Ramos (cell line): Measurements from ENCODE around the gene ABCG1.

Source experiments
- in situ Hi-C: fragments of 300-500 bp; cut with MboI; formaldehyde crosslinking; loops from one replicate; pipeline ENCODE4 v1.14.3; 2022; ENCODE audit warnings: low sequenced_read_pairs; ENCODE audit not compliant: unreplicated experiment

ABCG1 gene

DNA sequence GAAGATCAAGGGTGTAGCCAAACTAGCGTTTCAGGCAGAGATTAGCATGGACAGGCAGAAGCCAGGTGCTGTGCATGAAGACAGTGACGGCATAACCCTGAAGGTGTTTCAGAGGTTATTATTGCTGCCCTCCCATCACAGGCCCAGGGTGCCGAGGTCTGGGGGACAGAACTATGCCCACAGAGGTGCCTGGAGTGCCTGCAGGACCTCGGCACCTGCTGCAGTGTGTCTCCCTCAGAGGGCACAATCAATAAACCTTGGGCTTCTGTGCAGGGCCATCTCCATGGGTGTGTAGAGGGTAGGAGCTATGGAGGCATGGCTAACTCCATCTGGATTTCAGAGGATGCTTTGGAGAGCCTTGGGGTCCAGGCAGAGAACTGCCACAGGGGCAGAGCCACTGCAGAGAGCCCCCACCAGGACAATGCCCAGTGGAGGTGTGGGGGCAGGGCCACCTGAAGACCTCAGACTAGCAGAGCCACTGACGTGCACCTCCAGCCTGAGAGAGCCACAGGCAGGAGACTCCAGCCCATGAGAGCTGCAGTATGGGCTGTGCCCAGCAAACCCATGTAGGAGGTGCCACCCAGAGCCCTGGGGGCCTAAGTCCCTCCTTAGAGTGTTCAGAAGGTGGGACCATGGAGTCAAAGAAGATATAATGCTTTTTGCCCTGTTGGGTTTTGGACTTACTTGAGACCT, 5.7 kb upstream of the ABCG1 start:
- in situ Hi-C loops, result no loop called here

DNA sequence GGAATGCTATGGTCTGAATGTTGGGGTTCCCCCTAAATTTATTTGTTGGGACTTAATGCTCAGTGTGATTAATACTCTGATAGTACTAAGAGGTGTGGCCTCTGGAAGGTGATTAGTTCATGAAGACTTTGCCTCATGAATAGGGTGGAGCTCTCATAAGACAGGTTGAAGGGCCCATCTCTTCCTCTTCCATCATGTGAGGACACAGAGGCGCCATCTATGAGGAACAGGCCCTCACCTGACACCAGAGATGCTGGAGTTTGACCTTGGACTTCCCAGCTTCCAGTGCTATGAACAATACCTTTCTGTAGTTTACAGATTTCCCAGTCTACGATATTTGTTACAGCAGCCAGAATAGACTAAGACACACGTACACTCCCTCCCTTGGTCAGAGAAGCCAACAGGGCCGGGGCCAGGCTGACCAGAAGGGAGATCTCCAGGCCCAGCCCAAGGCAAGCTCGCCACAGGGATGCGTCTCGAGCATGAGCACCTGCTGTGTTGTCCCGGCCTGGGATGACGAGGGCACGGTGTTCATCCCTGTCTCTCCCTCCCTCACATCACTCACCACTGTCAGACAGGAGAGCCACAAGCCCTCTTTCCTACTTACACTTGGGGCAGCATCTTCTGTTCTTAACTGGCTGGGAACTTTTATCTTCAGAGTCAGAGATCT, 4.7 kb upstream of the ABCG1 start:
- in situ Hi-C loops, result no loop called here

DNA sequence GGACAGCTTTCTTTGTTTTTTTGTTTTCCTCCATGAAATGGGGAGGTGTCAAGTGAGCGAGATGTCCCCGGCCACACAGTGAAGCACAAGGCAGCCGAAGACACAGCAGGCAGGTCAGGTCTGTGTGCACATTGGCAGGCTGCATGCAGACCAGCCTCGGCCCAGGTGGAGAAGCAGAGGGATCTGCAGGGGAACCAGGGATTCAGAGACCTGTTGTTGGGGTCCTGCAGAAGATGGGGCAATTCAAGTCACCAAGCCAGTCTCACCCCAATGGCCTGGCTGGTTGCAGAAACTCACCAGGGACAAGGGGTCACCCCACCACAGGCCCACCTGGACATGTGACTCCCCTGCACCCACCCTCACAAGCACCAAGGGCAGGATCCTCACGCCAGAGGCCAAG, 4.0 kb upstream of the ABCG1 start:
- in situ Hi-C loops, result no loop called here

DNA sequence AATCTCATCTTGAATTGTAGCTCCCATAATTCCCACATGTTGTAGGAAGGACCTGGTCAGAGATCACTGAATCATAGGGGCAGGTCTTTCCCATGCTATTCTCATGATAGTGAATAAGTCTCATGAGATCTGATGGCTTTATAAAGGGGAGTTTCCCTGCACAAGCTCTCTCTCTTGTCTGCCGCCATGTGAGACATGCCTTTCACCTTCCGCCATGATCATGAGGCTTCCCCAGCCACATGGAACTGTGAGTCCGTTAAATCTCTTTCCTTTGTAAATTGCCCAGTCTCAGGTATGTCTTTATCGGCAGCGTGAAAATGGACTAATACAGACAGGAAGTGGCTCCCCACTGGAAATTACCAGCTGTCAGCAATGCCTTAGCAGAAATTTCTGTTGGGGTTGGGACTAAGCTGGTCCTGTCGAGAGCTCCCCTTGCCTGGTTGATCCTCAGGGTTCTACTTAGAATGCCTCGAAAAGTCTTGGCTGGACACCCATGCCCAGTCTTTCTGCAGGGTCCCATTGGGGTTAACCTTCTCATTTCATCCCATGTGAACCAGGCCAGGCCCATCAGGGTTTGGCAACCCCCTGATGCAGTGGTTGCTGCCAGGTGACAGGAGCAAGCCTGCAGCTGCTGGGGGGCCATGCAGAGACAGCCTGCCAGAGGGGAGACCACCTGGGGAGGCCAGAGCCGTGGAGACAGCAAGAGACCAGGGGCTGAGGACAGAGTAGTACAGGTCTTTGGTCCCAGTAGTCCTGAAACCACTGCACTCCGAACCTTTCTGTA, 2.8 kb upstream of the ABCG1 start:
- in situ Hi-C loops, result no loop called here

DNA sequence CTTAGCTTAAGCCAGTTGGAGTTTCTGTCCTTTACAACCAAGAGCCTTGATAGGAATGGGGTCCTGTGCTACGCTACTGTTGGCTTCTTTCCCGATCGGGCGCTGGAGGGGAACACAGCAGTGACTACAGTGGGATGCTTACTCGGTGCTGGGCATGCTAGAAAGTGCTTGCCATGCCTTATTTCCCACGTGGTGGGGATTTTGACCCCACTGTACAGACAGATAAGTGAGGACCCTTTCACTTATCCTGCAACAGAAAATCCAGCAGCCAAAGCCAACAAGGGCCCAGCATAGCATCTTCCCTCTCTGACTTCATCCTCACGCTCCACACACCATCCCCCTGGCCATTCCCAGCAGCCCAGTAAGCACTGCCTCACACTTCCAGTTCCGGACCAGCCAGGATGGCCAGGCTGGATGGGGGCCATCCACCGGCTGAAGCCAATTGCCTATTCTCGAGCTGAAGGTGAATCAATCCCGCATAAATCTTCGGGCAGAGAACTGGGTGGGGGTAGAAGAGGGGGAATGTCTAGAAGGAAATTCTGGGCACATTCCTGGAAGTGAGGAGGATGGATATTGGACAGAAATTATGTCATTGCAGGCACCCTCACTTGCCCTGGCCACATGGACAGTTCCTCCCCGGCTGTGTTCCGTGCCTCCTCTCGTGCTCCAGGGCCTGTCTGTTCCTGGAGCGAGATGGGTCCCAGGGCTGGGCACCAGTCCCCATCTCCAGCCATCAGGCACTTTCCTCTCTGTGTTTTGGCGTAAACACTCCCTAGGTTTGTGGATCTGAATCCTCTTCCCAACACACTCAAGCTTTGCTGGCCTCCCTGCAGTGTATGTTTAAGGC, 2.0 kb upstream of the ABCG1 start:
- in situ Hi-C loops, result no loop called here

DNA sequence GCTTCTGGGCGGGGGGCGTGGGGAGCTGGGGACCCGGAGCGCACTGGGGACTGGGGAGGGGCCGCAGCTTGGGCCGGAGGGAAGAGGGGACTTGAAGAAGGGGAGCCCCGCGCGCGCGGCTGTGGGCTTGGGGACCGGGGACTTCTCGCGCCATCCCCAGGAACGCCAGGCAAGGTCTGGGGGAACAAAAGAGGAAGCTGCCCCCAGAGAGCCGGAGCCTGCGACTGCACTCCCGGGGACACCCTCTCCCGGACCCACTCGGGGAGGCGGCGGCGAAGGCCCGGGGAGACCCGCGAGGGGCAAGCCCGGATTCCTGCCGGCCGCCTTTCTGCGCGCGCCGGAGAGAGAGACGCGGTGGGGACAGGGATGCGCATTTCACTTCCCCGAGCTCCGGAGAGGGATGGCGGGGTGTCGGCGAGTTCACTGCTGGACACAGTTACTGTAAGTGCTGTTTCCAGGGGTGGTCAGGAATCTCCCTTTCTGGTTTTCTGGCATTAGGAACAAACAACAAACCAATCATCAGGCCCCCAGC, 732 bp downstream of the ABCG1 start:
- in situ Hi-C loops, result no loop called here

DNA sequence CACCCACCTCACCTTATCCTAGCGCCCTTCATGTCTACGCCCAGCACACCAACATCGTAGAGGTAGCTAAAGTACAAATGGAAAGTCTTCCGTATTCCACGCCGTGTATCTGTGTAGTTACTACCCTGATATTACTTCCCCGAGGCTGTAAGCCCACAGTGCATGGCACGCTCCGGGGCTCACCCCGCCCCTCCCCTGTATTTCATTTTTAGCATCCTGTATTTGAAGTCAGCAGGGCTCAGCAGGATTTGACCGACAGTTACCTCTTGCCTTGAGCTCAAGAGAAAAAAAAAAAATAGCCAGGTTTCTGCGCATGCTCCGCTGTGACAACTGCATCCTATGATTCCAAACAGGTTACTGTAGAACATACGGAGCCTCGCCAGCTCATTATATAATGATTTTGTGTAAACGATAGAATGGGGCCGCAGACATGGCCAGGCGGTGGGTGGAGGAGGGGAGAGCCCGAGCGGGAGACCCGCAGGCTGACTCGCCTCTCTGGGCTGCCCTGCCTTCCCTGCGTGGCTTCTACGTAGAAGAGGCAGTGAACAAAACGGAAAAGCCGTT, 1.3 kb downstream of the ABCG1 start:
- in situ Hi-C loops, result no loop called here

DNA sequence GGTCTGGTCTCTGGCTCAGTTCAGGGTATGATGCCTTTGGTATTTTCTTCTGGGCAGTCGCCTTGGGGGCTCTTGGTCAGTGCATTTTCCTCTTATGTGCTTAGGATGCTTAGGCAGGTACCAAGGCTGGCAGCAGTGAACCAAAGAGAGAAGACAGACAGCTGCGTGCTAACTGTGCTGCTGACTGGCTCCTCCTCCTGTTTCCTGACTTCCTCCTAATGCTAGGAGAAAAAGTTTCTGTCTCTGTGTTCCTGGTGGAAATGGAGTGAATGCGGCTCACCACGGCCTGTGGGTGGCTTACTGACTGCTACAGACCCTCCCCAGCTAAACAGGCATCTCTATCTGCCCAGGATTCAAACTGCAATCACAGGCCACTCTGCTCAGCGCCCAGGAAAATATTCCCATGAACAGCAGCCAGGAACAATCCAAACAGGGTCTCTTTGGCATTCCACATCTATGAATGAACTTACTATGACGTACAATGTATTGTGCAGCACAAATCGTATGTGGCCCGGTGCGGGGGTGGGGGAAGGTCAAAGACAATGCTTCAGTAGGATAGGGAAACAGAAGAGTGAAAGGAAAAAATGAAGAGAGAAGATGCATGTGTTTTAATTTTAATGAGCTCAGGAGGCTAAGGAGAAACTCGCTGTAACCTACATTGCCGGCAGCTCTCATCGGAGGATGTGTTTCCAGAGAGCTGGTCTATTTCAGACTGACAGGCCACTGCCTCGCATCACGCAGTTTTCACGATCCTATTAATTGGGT, 2.8 kb downstream of the ABCG1 start:
- in situ Hi-C loops, result no loop called here

DNA sequence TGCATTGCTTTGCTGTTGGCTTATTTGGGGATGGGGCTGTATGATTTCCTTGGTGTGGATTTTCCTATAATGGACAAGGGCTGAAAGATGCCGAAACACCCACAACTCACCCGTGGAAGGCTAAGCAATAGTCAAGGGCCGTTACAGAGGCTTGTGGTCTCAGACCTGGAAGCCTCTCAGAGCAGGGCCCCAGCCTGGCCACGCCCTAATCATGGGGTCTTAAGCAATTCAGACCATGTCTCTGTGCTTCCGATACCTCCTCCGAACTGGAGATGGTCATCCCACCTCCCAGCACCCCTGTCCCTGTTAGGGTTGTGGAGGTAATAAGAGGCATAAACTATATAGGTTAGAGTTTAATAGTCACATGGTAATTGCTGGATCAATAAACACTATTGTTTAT, 3.4 kb downstream of the ABCG1 start:
- in situ Hi-C loops, result no loop called here

DNA sequence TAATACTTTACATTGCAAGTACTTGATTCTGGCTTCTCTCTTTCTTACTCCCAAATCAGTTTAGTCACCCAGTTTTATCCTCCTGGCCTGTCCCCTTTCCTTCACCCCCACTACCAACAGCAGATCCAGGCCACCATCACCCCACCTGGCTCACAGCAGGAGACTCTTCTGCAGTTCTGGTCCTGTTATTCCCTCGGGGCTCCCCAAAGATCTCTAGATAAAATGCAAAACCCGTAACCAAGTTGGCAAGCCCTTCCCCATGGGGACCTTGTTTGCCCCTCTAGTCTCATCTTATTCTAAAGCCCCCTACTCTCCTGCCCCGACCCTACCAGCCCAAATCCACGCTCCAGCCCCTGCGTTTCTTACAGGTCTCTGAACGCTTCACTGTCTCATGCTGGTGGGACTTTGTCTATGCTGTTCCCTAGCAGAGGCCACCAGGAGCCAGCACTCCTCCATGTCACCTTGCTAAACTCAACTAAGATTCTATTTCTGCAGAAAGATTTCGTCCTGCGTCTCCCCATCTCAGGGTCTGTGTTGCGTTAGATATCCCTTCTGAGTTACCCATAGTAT, 4.0 kb downstream of the ABCG1 start:
- in situ Hi-C loops, result no loop called here

DNA sequence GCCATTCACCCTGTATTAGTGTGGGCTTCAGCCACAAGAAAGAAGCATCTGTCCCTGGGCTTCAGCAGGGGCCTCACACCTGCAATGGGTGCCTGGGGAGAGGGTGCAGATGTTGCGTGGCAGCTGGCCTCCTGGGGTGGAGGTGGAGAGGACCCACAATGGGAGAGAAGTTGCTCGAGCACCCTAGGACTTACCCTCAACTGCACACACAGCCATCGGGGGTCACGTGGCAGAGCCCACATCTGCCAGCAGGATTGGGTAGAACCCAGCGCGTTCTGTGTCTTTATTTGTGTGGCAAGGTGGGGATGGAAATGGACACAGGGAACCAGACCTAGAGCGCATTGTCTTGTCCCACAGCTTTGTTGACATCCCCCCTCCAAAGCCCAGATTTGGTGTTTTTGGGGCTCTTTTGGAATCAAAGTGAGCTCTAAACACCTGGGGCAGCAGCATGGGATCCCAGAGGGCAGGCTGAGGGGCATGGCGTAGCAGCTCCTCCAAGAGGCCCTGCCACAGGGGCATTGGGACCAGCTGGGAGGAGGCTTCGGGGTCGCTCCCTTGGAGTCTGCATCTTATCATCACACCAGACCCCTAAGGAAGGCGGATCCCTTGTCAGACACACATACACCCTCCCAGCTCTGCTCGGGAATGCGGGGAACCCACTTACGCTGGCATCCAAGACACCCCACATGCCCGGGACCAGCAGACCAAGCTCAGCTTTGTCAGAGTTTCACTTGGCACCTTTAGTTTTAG, 5.1 kb downstream of the ABCG1 start:
- in situ Hi-C loops, result no loop called here

DNA sequence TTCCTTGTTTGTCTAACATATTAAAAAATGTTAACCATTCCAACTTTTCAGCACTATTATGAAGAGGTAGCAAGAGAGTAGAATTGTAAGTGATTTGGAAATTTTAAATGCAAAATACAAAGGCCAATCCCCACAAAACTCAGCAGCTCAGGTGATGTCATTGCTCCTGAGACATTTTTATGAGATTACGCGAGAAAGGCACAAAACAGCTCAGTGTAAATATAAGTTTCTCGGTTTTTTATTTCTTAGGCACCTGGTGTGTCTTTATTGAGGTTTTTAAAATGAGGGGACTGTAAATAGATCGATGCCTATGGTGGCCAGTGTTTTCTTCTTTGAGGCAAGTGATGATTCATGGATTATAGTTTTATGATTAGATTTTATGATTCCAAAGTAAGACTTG, 6.1 kb downstream of the ABCG1 start:
- in situ Hi-C loops, result no loop called here

DNA sequence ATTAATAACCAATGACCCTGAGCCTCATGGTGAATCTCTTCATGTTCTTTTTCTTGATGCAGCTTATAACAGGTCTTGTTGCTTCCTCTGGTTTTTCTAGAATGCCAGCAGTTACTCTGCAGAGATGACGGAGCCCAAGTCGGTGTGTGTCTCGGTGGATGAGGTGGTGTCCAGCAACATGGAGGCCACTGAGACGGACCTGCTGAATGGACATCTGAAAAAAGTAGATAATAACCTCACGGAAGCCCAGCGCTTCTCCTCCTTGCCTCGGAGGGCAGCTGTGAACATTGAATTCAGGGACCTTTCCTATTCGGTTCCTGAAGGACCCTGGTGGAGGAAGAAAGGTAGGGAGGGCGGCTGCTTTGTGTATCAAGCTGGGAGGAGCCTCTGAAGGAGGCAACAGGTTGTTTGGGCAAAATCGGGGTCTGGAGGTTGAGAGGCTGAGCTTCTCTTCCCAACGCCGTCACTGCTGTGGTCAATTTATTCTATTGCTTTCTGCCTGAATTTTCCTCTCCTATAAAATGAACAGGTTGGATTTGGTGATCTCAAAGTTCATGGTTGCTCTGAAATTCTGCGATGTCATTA, 6.7 kb downstream of the ABCG1 start:
- in situ Hi-C loops, result no loop called here

DNA sequence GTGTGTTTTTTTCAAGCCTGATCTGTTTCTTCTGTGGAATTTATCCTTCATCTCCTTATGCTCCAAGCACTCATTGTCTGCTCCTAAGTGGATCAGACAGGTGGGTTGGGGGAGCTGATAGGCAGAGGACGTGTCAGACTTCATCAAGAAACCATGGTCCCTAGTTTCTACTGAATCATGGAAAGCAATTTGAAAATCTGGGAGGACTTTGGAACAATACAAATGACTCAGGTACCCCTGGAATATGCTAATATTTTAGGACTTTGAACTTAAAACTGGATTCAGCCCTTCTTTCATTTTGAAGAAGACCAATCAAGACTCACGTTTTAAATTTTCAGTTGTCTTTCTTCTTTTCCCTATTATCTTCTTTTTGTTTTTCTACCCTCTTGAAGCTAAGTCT, 7.7 kb downstream of the ABCG1 start:
- in situ Hi-C loops, result no loop called here

DNA sequence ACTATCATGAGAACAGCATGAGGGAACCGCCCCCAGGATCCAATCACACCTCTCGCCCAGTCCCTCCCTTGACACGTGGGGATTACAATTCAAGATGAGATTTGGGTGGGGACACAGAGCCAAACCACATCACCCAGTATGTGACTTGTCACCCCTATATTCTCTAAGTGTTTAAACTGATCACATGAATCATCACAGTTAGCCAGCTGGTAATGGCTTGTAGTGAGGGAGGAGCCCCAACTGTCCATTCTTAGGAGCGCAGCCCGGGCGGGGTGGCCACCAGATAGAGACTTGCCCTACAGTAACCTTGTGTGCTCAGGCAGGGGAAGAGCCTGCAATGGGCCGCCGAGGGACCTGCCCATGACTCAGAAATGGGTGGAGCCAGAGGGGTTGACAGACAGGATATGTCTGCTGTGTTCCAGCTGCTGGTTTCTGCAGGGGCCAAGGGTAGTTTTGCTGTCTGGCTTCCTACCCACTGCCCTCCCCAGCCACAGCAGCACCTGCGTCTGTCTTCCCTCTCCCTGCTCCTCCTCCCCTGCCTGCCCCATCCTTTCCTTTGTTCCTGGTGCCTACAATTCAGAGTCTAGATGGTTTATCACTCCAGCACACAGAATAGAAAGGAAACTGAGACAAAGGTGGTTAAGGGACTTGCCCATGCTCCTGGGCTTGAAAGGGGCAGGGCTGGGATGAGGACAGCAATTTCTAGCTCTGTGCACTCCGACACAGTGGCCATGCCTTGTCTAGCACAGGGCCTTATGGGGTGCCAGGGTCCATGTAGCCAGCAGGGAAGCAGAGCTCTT, 9.2 kb downstream of the ABCG1 start:
- in situ Hi-C loops, result no loop called here

DNA sequence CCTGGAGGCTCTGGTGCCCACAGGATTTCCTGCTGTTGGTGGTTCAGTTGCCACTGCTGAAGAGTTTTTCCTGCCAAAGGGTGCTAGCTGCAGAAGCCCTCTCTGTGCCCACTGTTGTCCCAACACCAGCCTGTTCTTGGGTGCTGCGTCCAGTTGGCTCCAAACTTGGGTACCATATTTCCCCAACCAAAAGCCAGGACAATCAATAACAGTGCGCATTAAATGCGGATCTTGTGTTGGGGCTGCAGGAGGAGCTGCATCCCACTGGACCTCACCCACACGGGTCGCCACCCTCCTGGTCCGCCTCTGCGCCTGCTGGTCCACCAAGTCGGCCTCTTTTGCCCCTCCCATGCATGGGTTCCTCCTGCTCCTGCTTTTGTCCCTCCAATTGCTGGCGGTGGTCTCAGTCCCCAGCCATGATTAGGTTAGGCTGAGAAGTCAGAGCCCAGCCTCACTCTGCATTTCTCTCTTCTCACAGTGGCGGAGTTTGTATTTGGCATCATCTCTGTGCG, 9.8 kb downstream of the ABCG1 start:
- in situ Hi-C loops, result no loop called here

DNA sequence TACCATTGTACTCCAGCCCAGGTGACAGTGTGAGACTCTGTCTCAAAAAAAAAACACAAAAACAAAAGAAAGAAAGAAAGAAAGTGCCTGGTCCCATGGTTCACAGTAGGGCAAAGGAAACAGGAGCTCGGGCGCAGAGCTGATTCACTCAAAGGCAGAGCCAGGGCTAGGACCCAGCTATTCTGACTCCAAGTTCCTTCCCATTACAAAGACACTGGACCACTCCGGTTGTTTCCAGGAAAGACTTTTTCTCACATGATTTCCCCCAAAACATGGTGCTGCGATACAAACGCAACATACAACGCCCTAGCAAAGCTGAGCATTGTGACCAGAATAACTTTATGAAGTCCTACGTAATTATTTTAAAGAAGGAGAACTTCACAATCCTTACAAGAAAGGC, 10.7 kb downstream of the ABCG1 start:
- in situ Hi-C loops, result no loop called here
